Activated T-helper 2 cell treated with anti-CD3 and anti-CD28 coated beads, Interferon-gamma antibody, Interleukin-2, Interleukin-4, amounts not matched to agents 10 μg/mL and 5 μg/mL and 100 μg/mL, durations not matched to agents 14 hours and 24 hours and 36 hours (primary cell): Measurements from ENCODE around the gene SLC22A23. TPM values are rescaled to one million over a fixed set of nuclear protein-coding genes. Genes with fewer than 3 reads are reported as not detected.

Experiments
- DNase-seq: peaks from one replicate; pipeline ENCODE4 v3.0.0; 2021; ENCODE audit warnings: low spot score
- H3K27ac Mint-ChIP-seq: one replicate; pipeline ENCODE4 v1.8.0; 2021; ENCODE audit warnings: mixed read lengths
- H3K27me3 Mint-ChIP-seq: one replicate; pipeline ENCODE4 v1.8.0; 2021; ENCODE audit warnings: low read depth, mixed read lengths
- H3K36me3 Mint-ChIP-seq: one replicate; pipeline ENCODE4 v1.8.0; 2021; ENCODE audit warnings: low read depth, mixed read lengths
- H3K4me1 Mint-ChIP-seq: one replicate; pipeline ENCODE4 v1.8.0; 2021; ENCODE audit warnings: low read depth, mixed read lengths
- H3K4me3 Mint-ChIP-seq: one replicate; pipeline ENCODE4 v1.8.0; 2021; ENCODE audit warnings: low read depth, mild to moderate bottlenecking, moderate library complexity, mixed read lengths
- H3K9me3 Mint-ChIP-seq: one replicate; pipeline ENCODE4 v1.8.0; 2021; ENCODE audit warnings: mixed read lengths
- intact Hi-C: fragments of 100-400 bp; cut with micrococcal nuclease; formaldehyde crosslinking; loops from one replicate; pipeline ENCODE4 v1.15.1; 2023
- total RNA-seq: library from RNA; stranded (reverse); gene quantifications from 2 replicates; pipeline ENCODE4 v1.2.3, GENCODE V29; 2022

Gene SLC22A23
- total RNA-seq, 1 donor from 2014 or later, result 0.07 TPM

GRCh38 chr6:3222506-3223038 is 234.3 kb downstream of the SLC22A23 start:
- H3K4me1 Mint-ChIP-seq, result peaks cover 6% of the 10 kb centered on the region
- no peak overlapping the region for H3K27ac Mint-ChIP-seq
- no peak overlapping the region for H3K4me3 Mint-ChIP-seq
- DNase-seq, result no peak
- H3K36me3 Mint-ChIP-seq, result no peaks in the 10 kb centered on the region
- H3K9me3 Mint-ChIP-seq, result peaks cover 8% of the 10 kb centered on the region
- peaks cover 52% of the 10 kb centered on the region for H3K27me3 Mint-ChIP-seq
- intact Hi-C loops, result no loop called here

- no peak for DNase-seq
- Mint-ChIP-seq H3K4me1 (peaks cover 3% of the 10 kb centered on the region), H3K27me3 (peaks cover 53% of the 10 kb centered on the region), H3K4me3 (no peak overlapping the region), H3K36me3 (no peaks in the 10 kb centered on the region), H3K27ac (no peak overlapping the region), H3K9me3 (peaks cover 8% of the 10 kb centered on the region)
- intact Hi-C loops, result no loop called here
These were observed 235.3 kb downstream of the SLC22A23 start for GRCh38 chr6:3221578-3221977.

DNA sequence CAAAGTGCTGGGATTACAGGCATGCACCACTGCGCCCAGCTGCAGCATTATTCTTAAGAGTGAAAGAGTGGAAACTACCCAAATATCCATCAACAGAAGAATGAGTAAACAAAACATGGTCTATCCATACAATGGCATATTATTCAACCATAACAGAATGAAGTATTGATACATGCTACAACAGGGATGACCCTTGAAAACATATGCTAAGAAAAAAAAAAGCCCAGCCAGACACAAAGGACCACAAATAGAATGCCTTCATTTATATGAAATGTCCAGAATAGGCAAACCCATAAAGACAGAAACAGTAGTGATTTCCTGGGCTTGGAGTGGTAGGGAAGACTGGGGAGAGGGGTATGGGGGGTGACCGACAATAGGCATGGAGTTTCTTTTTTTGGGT is 236.5 kb downstream of the SLC22A23 start:
- peaks cover 2% of the 10 kb centered on the region for H3K4me1 Mint-ChIP-seq
- intact Hi-C loops, result no loop called here
- DNase-seq, result no peak
- H3K9me3 Mint-ChIP-seq, result peaks cover 8% of the 10 kb centered on the region
- H3K27ac Mint-ChIP-seq, result no peak overlapping the region
- H3K27me3 Mint-ChIP-seq, result peaks cover 52% of the 10 kb centered on the region
- no peaks in the 10 kb centered on the region for H3K36me3 Mint-ChIP-seq
- no peak overlapping the region for H3K4me3 Mint-ChIP-seq

Other genes starting within 250 kb of the SLC22A23 start
- 0.41 and 0.60 TPM in 2 replicates for gene TUBB2B, start 229.4 kb downstream of the SLC22A23 start, total RNA-seq
- gene PSMG4, start 198.1 kb downstream of the SLC22A23 start, total RNA-seq, result 26.4 and 30.9 TPM in 2 replicates